Stimulated activated memory B cell treated with anti-CD40 and anti-IgM and Interleukin-4, amounts not matched to agents 10 μg/mL and 1 μg/mL and 100 μg/mL, for 72 hours (primary cell): ENCODE results near the gene SLC10A7.

Source experiments
- ATAC-seq: fragments of 150-1000 bp; cut with Tn5 transposase; 2 replicates; pipeline ENCODE4 v1.10.0; 2021
- H3K27ac Mint-ChIP-seq: one replicate; pipeline ENCODE4 v1.8.0; 2022; ENCODE audit warnings: mild to moderate bottlenecking, mixed read lengths
- H3K27me3 Mint-ChIP-seq: one replicate; pipeline ENCODE4 v1.8.0; 2022; ENCODE audit warnings: mixed read lengths
- H3K36me3 Mint-ChIP-seq: one replicate; pipeline ENCODE4 v1.8.0; 2022; ENCODE audit warnings: mixed read lengths
- H3K4me1 Mint-ChIP-seq: one replicate; pipeline ENCODE4 v1.8.0; 2022; ENCODE audit warnings: mixed read lengths
- H3K4me3 Mint-ChIP-seq: one replicate; pipeline ENCODE4 v1.8.0; 2022; ENCODE audit warnings: mild to moderate bottlenecking, moderate library complexity, mixed read lengths
- H3K9me3 Mint-ChIP-seq: one replicate; pipeline ENCODE4 v1.8.0; 2022; ENCODE audit warnings: mixed read lengths

Gene SLC10A7

GRCh38 chr4:146436423-146437162 lies 85.1 kb downstream of the SLC10A7 start:
- Mint-ChIP-seq H3K36me3 (peaks cover 13% of the 10 kb centered on the region), H3K4me3 (no peak overlapping the region), H3K4me1 (no peaks in the 10 kb centered on the region), H3K27ac (no peak overlapping the region), H3K9me3 (no peaks in the 10 kb centered on the region), H3K27me3 (no peaks in the 10 kb centered on the region)
- no peak for ATAC-seq

- Mint-ChIP-seq H3K27ac (no peak overlapping the region), H3K36me3 (peaks cover 13% of the 10 kb centered on the region), H3K9me3 (no peaks in the 10 kb centered on the region), H3K4me3 (no peak overlapping the region), H3K27me3 (no peaks in the 10 kb centered on the region), H3K4me1 (no peaks in the 10 kb centered on the region)
- ATAC-seq, result no peak
Observed at GRCh38 chr4:146435962-146436361, 85.8 kb downstream of the SLC10A7 start.

GRCh38 chr4:146432065-146432464 lies 89.7 kb downstream of the SLC10A7 start:
- Mint-ChIP-seq H3K27ac (no peak overlapping the region), H3K4me3 (no peak overlapping the region), H3K4me1 (no peaks in the 10 kb centered on the region), H3K27me3 (no peaks in the 10 kb centered on the region), H3K36me3 (peaks cover 6% of the 10 kb centered on the region), H3K9me3 (no peaks in the 10 kb centered on the region)
- ATAC-seq, result no peak

- H3K36me3 Mint-ChIP-seq, result peaks cover 8% of the 10 kb centered on the region
- no peak for ATAC-seq
- H3K9me3 Mint-ChIP-seq, result no peaks in the 10 kb centered on the region
- no peaks in the 10 kb centered on the region for H3K4me1 Mint-ChIP-seq
- H3K27ac Mint-ChIP-seq, result no peak overlapping the region
- H3K4me3 Mint-ChIP-seq, result no peak overlapping the region
- no peaks in the 10 kb centered on the region for H3K27me3 Mint-ChIP-seq
Observed at GRCh38 chr4:146428298-146428697, 93.4 kb downstream of the SLC10A7 start.

- no peak overlapping the region for H3K4me3 Mint-ChIP-seq
- H3K4me1 Mint-ChIP-seq, result no peaks in the 10 kb centered on the region
- no peaks in the 10 kb centered on the region for H3K27me3 Mint-ChIP-seq
- H3K36me3 Mint-ChIP-seq, result peaks cover 10% of the 10 kb centered on the region
- no peaks in the 10 kb centered on the region for H3K9me3 Mint-ChIP-seq
- no peak overlapping the region for H3K27ac Mint-ChIP-seq
- no peak for ATAC-seq
Observed at GRCh38 chr4:146417822-146418221, 103.9 kb downstream of the SLC10A7 start.

GRCh38 chr4:146415829-146416228 lies 105.9 kb downstream of the SLC10A7 start:
- H3K4me3 Mint-ChIP-seq, result no peak overlapping the region

GRCh38 chr4:146407669-146408084 lies 114.1 kb downstream of the SLC10A7 start:
- Mint-ChIP-seq H3K27me3 (no peaks in the 10 kb centered on the region), H3K27ac (no peak overlapping the region), H3K4me3 (no peak overlapping the region), H3K4me1 (no peaks in the 10 kb centered on the region), H3K36me3 (peaks cover 6% of the 10 kb centered on the region), H3K9me3 (no peaks in the 10 kb centered on the region)
- no peak for ATAC-seq

More at GRCh38 chr4:146415829-146416228, 105.9 kb downstream of the SLC10A7 start:
- H3K27me3 Mint-ChIP-seq, result no peaks in the 10 kb centered on the region
- no peak overlapping the region for H3K27ac Mint-ChIP-seq
- H3K36me3 Mint-ChIP-seq, result peaks cover 10% of the 10 kb centered on the region
- ATAC-seq, result no peak
- no peaks in the 10 kb centered on the region for H3K4me1 Mint-ChIP-seq
- no peaks in the 10 kb centered on the region for H3K9me3 Mint-ChIP-seq

- no peak for ATAC-seq
- Mint-ChIP-seq H3K9me3 (no peaks in the 10 kb centered on the region), H3K27ac (no peak overlapping the region), H3K36me3 (peaks cover 6% of the 10 kb centered on the region), H3K4me3 (no peak overlapping the region), H3K4me1 (no peaks in the 10 kb centered on the region), H3K27me3 (no peaks in the 10 kb centered on the region)
Observed at GRCh38 chr4:146407257-146407656, 114.5 kb downstream of the SLC10A7 start.

GRCh38 chr4:146401274-146401673 lies 120.5 kb downstream of the SLC10A7 start:
- no peak overlapping the region for H3K27ac Mint-ChIP-seq
- ATAC-seq, result no peak
- H3K4me1 Mint-ChIP-seq, result no peaks in the 10 kb centered on the region
- peaks cover 5% of the 10 kb centered on the region for H3K36me3 Mint-ChIP-seq
- H3K9me3 Mint-ChIP-seq, result no peaks in the 10 kb centered on the region
- no peaks in the 10 kb centered on the region for H3K27me3 Mint-ChIP-seq
- no peak overlapping the region for H3K4me3 Mint-ChIP-seq

GRCh38 chr4:146398896-146399445 lies 122.8 kb downstream of the SLC10A7 start:
- peaks cover 5% of the 10 kb centered on the region for H3K36me3 Mint-ChIP-seq
- no peaks in the 10 kb centered on the region for H3K27me3 Mint-ChIP-seq
- H3K9me3 Mint-ChIP-seq, result no peaks in the 10 kb centered on the region
- no peaks in the 10 kb centered on the region for H3K4me1 Mint-ChIP-seq
- H3K27ac Mint-ChIP-seq, result no peak overlapping the region
- no peak overlapping the region for H3K4me3 Mint-ChIP-seq
- no peak for ATAC-seq

GRCh38 chr4:146398404-146398803 lies 123.3 kb downstream of the SLC10A7 start:
- Mint-ChIP-seq H3K36me3 (peaks cover 5% of the 10 kb centered on the region), H3K27me3 (no peaks in the 10 kb centered on the region), H3K4me3 (no peak overlapping the region), H3K4me1 (no peaks in the 10 kb centered on the region), H3K27ac (no peak overlapping the region), H3K9me3 (no peaks in the 10 kb centered on the region)
- ATAC-seq, result no peak

- no peak overlapping the region for H3K4me3 Mint-ChIP-seq
- no peaks in the 10 kb centered on the region for H3K27me3 Mint-ChIP-seq
- H3K36me3 Mint-ChIP-seq, result peaks cover 15% of the 10 kb centered on the region
- no peaks in the 10 kb centered on the region for H3K4me1 Mint-ChIP-seq
- no peaks in the 10 kb centered on the region for H3K9me3 Mint-ChIP-seq
- no peak for ATAC-seq
- H3K27ac Mint-ChIP-seq, result no peak overlapping the region
Observed at GRCh38 chr4:146389561-146389960, 132.2 kb downstream of the SLC10A7 start.

- no peak for ATAC-seq
Observed at GRCh38 chr4:146382194-146382593, 139.5 kb downstream of the SLC10A7 start.

GRCh38 chr4:146381263-146381872 lies 140.4 kb downstream of the SLC10A7 start:
- H3K27ac Mint-ChIP-seq, result no peak overlapping the region
- H3K9me3 Mint-ChIP-seq, result no peaks in the 10 kb centered on the region
- no peak for ATAC-seq
- no peak overlapping the region for H3K4me3 Mint-ChIP-seq
- peaks cover 2% of the 10 kb centered on the region for H3K36me3 Mint-ChIP-seq
- no peaks in the 10 kb centered on the region for H3K27me3 Mint-ChIP-seq
- H3K4me1 Mint-ChIP-seq, result no peaks in the 10 kb centered on the region

More at GRCh38 chr4:146382194-146382593, 139.5 kb downstream of the SLC10A7 start:
- Mint-ChIP-seq H3K9me3 (no peaks in the 10 kb centered on the region), H3K27ac (no peak overlapping the region), H3K4me3 (no peak overlapping the region), H3K36me3 (peaks cover 7% of the 10 kb centered on the region), H3K4me1 (no peaks in the 10 kb centered on the region), H3K27me3 (no peaks in the 10 kb centered on the region)

GRCh38 chr4:146379744-146380143 lies 142.0 kb downstream of the SLC10A7 start:
- Mint-ChIP-seq H3K27ac (no peak overlapping the region), H3K4me3 (no peak overlapping the region), H3K4me1 (no peaks in the 10 kb centered on the region), H3K9me3 (no peaks in the 10 kb centered on the region), H3K36me3 (no peaks in the 10 kb centered on the region), H3K27me3 (no peaks in the 10 kb centered on the region)
- no peak for ATAC-seq

- Mint-ChIP-seq H3K27me3 (no peaks in the 10 kb centered on the region), H3K4me3 (no peak overlapping the region), H3K9me3 (no peaks in the 10 kb centered on the region), H3K4me1 (no peaks in the 10 kb centered on the region), H3K36me3 (no peaks in the 10 kb centered on the region), H3K27ac (no peak overlapping the region)
- ATAC-seq, result no peak
Observed at GRCh38 chr4:146371812-146372211, 149.9 kb downstream of the SLC10A7 start.
